Urothelium cell line (cell line): Measurements from ENCODE around the gene CFAP57.

ENCODE experiments used
- DNase-seq: peaks from one replicate; pipeline ENCODE4 v3.0.0; 2011; ENCODE audit warnings: low spot score, mixed read lengths
- FAIRE-seq: peaks from 2 replicates; lab custom pipeline; 2011; peaks lifted over from hg19 to GRCh38; lab: Jason Lieb, UNC

CFAP57 gene

GRCh38 chr1:43275826-43276620 is 103.9 kb downstream of the CFAP57 start:
- FAIRE-seq (no peak), DNase-seq (no peak)

- no peak for FAIRE-seq
Measured at GRCh38 chr1:43276673-43277072, 104.5 kb downstream of the CFAP57 start.

GRCh38 chr1:43277116-43277876 is 105.2 kb downstream of the CFAP57 start:
- no peak for DNase-seq
- FAIRE-seq, result no peak

More at GRCh38 chr1:43276673-43277072, 104.5 kb downstream of the CFAP57 start:
- DNase-seq, result no peak

- FAIRE-seq, result no peak
- no peak for DNase-seq
Measured at GRCh38 chr1:43279161-43279560, 107.0 kb downstream of the CFAP57 start.

- FAIRE-seq (no peak), DNase-seq (no peak)
Measured at GRCh38 chr1:43279666-43280065, 107.5 kb downstream of the CFAP57 start.

- no peak for DNase-seq
- no peak for FAIRE-seq
Measured at GRCh38 chr1:43280692-43281091, 108.6 kb downstream of the CFAP57 start.

- DNase-seq (no peak), FAIRE-seq (peak; percentile 56)
Measured at GRCh38 chr1:43282220-43283195, 110.4 kb downstream of the CFAP57 start.

- no peak for FAIRE-seq
Measured at GRCh38 chr1:43284065-43284464, 111.9 kb downstream of the CFAP57 start.

GRCh38 chr1:43284546-43285110 is 112.5 kb downstream of the CFAP57 start:
- FAIRE-seq (no peak), DNase-seq (no peak)

More at GRCh38 chr1:43284065-43284464, 111.9 kb downstream of the CFAP57 start:
- no peak for DNase-seq

GRCh38 chr1:43285269-43285990 is 113.3 kb downstream of the CFAP57 start, which contains the start of gene C1orf210:
Gene C1orf210, minus strand, starts transcription at chr1:43285581. Its CDS starts 2,311 bp downstream, at chr1:43283270.
- no peak for DNase-seq
- FAIRE-seq, result no peak

GRCh38 chr1:43286115-43286514 is 114.0 kb downstream of the CFAP57 start:
- FAIRE-seq (no peak), DNase-seq (no peak)

- DNase-seq (no peak), FAIRE-seq (no peak)
Measured at GRCh38 chr1:43286533-43286932, 114.4 kb downstream of the CFAP57 start.

GRCh38 chr1:43288058-43288784 is 116.1 kb downstream of the CFAP57 start:
- DNase-seq (no peak), FAIRE-seq (no peak)

GRCh38 chr1:43288785-43289706 is 116.9 kb downstream of the CFAP57 start:
- no peak for FAIRE-seq

GRCh38 chr1:43292216-43292615 is 120.1 kb downstream of the CFAP57 start:
- no peak for DNase-seq
- FAIRE-seq, result no peak

More at GRCh38 chr1:43288785-43289706, 116.9 kb downstream of the CFAP57 start:
- DNase-seq, result no peak

GRCh38 chr1:43292679-43293078 is 120.5 kb downstream of the CFAP57 start:
- no peak for FAIRE-seq
- DNase-seq, result no peak

- FAIRE-seq (no peak), DNase-seq (no peak)
Measured at GRCh38 chr1:43293176-43293575, 121.0 kb downstream of the CFAP57 start.
